ENCODE data around the gene SDK2.
A peak's percentile ranks its signal among the peaks of the same experiment; 100 is the strongest.

Gene SDK2

DNA sequence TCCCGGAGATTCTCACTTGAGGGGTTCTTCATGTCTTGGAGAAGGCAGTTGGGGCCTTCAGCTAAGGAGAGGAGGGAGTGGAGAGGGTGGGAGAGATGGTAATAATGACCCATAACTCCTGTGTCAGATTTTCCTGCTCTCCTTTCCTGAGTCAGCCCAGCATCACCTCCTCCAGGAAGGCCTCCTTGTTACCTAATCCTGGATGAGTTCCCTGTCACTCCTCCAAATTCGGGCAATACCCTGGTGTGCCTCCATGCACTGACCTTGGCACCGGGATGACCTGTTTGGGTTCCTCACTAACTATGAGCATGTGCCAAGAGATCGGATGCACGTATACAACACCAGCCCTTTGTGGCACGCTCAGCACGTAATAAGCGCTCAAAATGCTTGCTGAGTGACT lies 38.8 kb downstream of the SDK2 start:
- DNase-seq = no peak

DNA sequence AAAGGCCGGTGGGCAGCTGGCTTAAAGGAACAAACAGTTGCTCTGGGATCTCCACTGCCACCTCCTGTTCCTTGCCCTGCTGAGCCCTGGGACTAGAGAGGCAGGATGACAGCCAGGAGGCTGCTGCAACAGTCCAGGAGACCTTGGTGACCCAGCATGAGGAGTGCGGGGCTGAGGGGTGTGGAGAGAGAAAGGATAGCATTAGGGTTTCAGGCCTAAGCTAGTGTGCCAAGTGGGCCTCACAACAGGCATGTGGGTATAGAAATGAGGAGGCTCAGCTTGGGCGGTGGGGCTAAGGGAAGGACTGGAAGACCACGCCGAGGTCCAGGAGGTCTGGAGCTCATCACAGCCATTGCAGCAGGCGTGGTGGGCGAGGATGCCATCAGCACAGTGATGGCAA lies 39.8 kb downstream of the SDK2 start:
- no peak for DNase-seq

- DNase-seq = no peak
These were observed 40.3 kb downstream of the SDK2 start for GRCh38 chr17:73603971-73604370.

- no peak for DNase-seq
These were observed 44.0 kb downstream of the SDK2 start for GRCh38 chr17:73600103-73600871.

GRCh38 chr17:73599599-73599998 lies 44.6 kb downstream of the SDK2 start:
- DNase-seq = no peak

DNA sequence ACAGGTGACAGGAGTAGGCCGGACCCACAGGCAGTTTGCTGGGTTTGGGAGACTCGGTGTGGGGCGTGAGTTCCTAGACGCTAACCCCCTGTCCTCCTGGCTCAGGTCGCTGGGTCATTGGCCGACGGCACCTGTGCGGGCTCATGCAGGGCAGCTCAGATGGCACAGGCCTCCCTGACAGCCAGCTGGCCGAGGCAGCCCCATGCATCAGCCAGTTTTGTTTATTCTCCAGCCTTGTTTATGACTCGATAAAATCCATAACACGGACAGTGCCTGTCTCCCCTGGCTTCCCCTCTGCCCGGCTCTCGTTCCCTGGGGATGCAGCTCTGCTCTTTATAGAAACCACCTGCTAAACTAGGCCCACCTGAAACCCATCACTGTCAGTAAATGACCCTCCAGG lies 46.0 kb downstream of the SDK2 start:
- DNase-seq = no peak

- DNase-seq = no peak
These were observed 48.3 kb downstream of the SDK2 start for GRCh38 chr17:73595931-73596330.

- peak; percentile 72 for DNase-seq
These were observed 48.8 kb downstream of the SDK2 start for GRCh38 chr17:73595479-73595878.

- DNase-seq = no peak
These were observed 49.2 kb downstream of the SDK2 start for GRCh38 chr17:73595068-73595467.

- DNase-seq = no peak
These were observed 49.6 kb downstream of the SDK2 start for GRCh38 chr17:73594598-73594997.

GRCh38 chr17:73594025-73594424 lies 50.2 kb downstream of the SDK2 start:
- no peak for DNase-seq

DNA sequence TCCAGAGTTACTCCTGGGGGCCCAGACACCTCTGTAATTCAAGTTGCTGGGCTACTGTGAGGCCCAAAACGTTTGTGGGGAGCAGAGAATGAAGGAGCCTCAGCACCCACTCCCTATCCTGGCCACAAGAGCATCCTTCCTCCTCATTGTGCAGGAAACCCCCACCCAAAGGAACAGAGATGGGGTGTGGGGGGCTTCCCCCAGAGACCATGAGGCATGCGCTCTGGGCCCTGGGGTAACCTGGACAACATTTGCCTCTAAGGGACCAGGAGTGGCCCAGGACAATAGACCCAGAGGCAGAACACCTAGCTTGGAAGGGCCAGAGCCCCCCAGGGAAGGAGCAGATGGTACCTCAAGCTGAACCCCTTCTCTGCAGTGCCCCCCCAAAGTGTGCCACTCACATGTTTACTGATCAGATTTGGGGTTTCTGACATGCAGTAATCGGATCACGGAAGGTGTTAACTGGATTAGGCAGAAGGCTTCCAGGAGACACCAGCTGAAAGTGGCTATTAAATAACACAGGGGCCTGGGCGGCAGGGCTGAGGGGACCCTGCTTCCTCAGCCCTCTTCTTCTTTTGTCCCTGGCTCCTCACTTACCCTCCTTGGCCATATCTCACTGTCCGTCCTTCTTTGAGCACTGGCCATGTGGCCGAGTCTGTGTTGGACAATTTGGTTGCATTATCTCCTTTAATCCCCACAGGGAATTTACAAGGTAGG lies 50.8 kb downstream of the SDK2 start:
- DNase-seq = peak; percentile 67

DNA sequence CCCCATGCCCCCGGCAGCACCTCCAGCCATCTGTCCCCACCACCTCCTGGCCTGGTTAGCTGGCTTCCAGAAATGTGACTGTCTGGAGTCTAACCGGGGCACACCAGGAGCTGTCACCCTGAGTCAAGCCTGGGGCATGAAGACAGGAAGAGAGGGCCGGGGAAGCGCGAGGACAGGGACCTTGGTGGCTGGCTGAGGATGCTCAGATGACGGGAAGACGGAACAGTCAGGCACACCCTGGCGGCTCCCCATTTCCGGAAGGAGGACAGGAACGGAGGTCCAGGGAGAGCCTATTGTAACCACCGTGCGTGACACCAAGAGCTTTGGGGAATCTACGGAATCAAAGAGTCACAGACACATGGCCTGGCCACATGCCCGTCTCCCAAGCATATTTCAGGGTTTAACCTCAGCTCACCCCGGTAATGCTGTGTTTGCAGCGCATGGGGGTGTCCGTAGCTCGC lies 51.7 kb downstream of the SDK2 start:
- DNase-seq = peak; percentile 81

DNA sequence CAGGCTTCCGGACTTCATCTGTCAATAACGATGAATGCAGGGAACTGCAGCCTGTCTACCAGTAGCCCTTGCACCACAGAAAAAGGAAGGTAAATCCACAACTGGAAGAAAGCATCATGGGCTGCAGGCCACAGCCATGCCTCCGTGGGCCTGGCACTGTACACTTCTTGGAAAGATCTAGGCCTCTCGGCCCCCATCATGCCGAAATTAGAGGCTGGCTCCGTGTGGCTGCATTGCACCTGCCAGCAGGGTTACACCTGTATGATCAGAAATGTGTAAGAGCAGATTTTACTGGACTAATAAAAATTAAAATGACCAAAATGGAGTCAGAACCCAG lies 52.2 kb downstream of the SDK2 start:
- peak; percentile 69 for DNase-seq

- peak; percentile 72 for DNase-seq
These were observed 52.8 kb downstream of the SDK2 start for GRCh38 chr17:73591296-73592078.

- DNase-seq = no peak
These were observed 54.8 kb downstream of the SDK2 start for GRCh38 chr17:73589363-73589980.

- no peak for DNase-seq
These were observed 55.4 kb downstream of the SDK2 start for GRCh38 chr17:73588891-73589290.

DNA sequence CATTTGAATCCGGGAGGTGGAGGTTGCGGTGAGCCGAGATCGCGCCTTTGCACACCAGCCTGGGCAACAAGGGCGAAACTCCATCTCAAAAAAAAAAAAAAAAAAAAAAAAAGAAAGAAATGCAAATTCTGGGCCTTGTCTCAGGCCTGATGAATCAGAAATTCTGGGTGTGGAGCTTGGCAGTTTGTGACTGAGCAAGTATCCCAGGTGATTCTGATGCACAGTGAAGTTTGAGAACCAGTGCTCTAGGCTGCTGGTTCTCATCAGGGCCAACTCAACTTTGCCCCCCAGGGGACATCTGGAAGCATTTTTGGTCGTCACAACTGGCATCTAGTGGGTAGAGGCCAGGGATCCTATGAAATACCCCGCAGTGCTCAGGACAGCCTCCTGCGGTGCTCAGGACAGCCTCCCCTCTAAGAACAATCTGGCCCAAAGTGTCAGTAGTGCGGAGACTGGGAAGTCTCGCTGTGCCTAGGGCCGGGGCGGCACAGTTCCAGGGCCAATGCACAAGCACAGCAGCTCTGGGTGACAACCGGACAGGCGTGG lies 55.9 kb downstream of the SDK2 start:
- DNase-seq = no peak

GRCh38 chr17:73586921-73587602 lies 57.2 kb downstream of the SDK2 start:
- DNase-seq = no peak

- DNase-seq = no peak
These were observed 57.9 kb downstream of the SDK2 start for GRCh38 chr17:73586275-73586832.

- no peak for DNase-seq
These were observed 58.7 kb downstream of the SDK2 start for GRCh38 chr17:73585583-73585982.

DNA sequence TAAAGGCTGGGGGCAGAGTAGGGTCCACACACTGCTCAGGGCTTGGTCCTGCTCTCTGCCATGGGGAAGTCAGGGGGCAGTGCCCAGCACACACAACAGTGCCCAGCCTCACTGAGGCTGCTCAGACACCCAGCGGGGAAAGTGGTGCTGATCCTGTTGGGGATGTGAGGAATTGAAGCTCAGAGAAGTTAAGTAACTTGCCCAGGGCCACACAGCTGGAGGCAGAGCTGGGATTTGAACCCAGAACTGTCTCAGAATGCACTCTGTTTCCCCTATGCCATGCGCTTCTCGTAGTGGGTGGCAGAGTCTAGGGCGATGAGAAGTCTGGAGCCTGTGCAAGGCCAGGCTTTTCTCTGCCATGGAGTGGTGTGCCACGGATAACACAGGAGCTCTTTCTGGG lies 59.3 kb downstream of the SDK2 start:
- DNase-seq = no peak

Data from activated CD8-positive, alpha-beta memory T cell treated with anti-CD3 and anti-CD28 coated beads for 24 hours (primary cell).